Colonic mucosa (tissue), 4 donors: Measurements from ENCODE around the gene CFAP45. TPM values are rescaled to one million over a fixed set of nuclear protein-coding genes. Genes with fewer than 3 reads are reported as not detected.

Experiments used
- DNase-seq: peaks from one replicate; pipeline ENCODE4 v3.0.0-alpha.2; 2020
- H3K27ac ChIP-seq: fragments of 200-600 bp; one replicate; pipeline ENCODE4 v1.8.0; 2021
- H3K27me3 ChIP-seq: fragments of 200-600 bp; one replicate; pipeline ENCODE4 v1.8.0; 2021
- H3K36me3 ChIP-seq: fragments of 200-600 bp; one replicate; pipeline ENCODE4 v1.8.0; 2021
- H3K4me1 ChIP-seq: fragments of 200-600 bp; one replicate; pipeline ENCODE4 v1.8.0; 2021; ENCODE audit warnings: mild to moderate bottlenecking
- H3K4me3 ChIP-seq: fragments of 200-600 bp; one replicate; pipeline ENCODE4 v1.8.0; 2021
- H3K9ac ChIP-seq, 2 donors: one replicate each; pipeline ENCODE4 v1.7.0; 2013; ENCODE audit warnings: control low read depth in 2 of 2, low read depth in 2 of 2, low read length in 2 of 2
- H3K9me3 ChIP-seq: fragments of 200-600 bp; one replicate; pipeline ENCODE4 v1.8.0; 2021
- CTCF ChIP-seq: fragments of 200-600 bp; IDR thresholded peaks from one replicate; pipeline ENCODE4 v1.8.0; 2022; ENCODE audit warnings: antibody characterized with exemption, mild to moderate bottlenecking
- intact Hi-C: fragments of 100-400 bp; cut with DNase I; formaldehyde crosslinking; loops from one replicate; pipeline ENCODE4 v1.14.1; 2022
- total RNA-seq, 2 donors: library from RNA; stranded (reverse); fragmentation: NEBNext Ultra II Directional in 1 of 2; extraction: Animal tissue kit (Norgen Biotek cat#: 25700) in 1 of 2; gene quantifications; one replicate each; pipeline ENCODE4 v1.2.1, GENCODE V29; 2021
- donor health status: healthy.
- donor health status: DM: no; HTN: no; CAD: no.
- donor health status: DM: no; HTN: no; CAD: no.

Gene CFAP45
- total RNA-seq, 2 donors from 2014 or later = 0.30 TPM; not detected in 1

DNA sequence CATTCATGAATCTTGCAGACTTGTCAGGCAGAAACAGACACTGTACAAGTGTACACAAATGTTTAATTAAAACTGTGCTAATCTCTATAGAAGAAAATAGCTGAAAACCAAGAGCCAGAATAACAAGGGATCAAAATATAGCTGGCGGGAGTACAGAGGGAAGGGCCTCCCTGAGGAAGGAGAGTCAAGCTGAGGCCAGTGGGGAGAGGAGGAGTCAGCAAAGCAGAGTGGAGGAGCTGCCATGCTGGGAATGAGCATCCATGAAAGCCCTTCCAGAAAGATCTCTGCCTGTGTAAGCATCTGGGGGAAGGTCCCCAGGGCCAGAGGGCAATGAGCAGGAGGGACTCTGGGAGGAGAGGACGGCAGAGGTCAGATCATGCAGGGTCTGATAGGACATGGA lies 58.2 kb downstream of the CFAP45 start:
- Histone ChIP-seq H3K27ac (no peak overlapping the region), H3K9ac (no peak overlapping the region), H3K4me1 (no peaks in the 10 kb centered on the region), H3K9me3 (no peaks in the 10 kb centered on the region), H3K36me3 (no peaks in the 10 kb centered on the region), H3K4me3 (no peak overlapping the region), H3K27me3 (no peaks in the 10 kb centered on the region)
- no peak for TF ChIP-seq CTCF
- intact Hi-C loops = no loop called here
- no peak for DNase-seq

GRCh38 chr1:159839116-159839849 lies 60.7 kb downstream of the CFAP45 start:
- H3K4me1 ChIP-seq = no peaks in the 10 kb centered on the region
- no peak for TF ChIP-seq CTCF
- H3K9me3 ChIP-seq = no peaks in the 10 kb centered on the region
- no peaks in the 10 kb centered on the region for H3K36me3 ChIP-seq
- no peaks in the 10 kb centered on the region for H3K27me3 ChIP-seq
- no peak overlapping the region for H3K27ac ChIP-seq
- no peak overlapping the region for H3K9ac ChIP-seq
- DNase-seq = no peak
- H3K4me3 ChIP-seq = no peak overlapping the region
- intact Hi-C loops = no loop called here

DNA sequence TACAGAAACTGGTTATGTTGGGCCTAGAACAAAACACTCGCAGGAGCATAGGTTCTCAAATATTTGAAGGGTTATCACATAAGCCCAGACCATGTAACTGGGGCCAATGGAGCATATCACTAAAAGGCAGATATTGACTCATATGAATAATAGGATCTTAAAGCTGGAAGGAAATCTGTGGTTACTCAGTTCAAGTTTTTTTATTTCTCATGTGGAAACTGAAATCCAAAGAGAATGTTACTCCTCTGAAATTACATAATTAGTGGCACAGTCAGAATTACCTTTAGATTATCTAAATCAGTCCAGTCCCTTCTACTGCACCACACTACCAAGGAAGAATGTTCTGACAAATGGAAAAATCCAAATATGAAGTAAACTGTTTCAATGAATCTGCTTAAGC lies 61.2 kb downstream of the CFAP45 start:
- Histone ChIP-seq H3K4me1 (no peaks in the 10 kb centered on the region), H3K9me3 (no peaks in the 10 kb centered on the region), H3K27ac (no peak overlapping the region), H3K36me3 (no peaks in the 10 kb centered on the region), H3K9ac (no peak overlapping the region), H3K27me3 (no peaks in the 10 kb centered on the region), H3K4me3 (no peak overlapping the region)
- DNase-seq = no peak
- intact Hi-C loops = no loop called here
- TF ChIP-seq CTCF = no peak

- intact Hi-C loops = no loop called here
Observed at GRCh38 chr1:159835862-159836525, 64.0 kb downstream of the CFAP45 start.

DNA sequence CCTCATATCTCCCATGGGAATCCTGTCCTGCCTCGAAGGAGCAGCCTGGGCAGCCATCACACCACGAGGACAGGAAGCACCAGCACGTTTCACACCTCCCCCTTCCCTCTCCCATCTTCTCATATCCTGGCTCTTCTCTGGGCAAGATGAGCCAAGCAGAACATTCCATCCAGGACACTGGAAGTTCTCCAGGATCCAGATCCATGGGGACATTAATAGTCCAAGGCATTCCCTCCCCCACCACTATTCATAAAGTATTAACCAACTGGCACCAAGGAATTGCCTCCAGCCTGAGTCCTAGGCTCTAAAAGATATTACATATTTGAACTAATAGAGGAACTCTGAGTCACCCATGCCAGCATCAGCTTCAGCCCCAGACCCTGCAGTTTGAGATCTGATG lies 64.6 kb downstream of the CFAP45 start:
- no peaks in the 10 kb centered on the region for H3K4me1 ChIP-seq
- DNase-seq = no peak
- no peaks in the 10 kb centered on the region for H3K36me3 ChIP-seq
- TF ChIP-seq CTCF = no peak
- no peak overlapping the region for H3K4me3 ChIP-seq
- no peaks in the 10 kb centered on the region for H3K27me3 ChIP-seq
- no peaks in the 10 kb centered on the region for H3K9me3 ChIP-seq
- intact Hi-C loops = no loop called here
- H3K9ac ChIP-seq = no peak overlapping the region
- no peak overlapping the region for H3K27ac ChIP-seq

More at GRCh38 chr1:159835862-159836525, 64.0 kb downstream of the CFAP45 start:
- Histone ChIP-seq H3K4me3 (no peak overlapping the region), H3K9ac (no peak overlapping the region), H3K36me3 (no peaks in the 10 kb centered on the region), H3K27ac (no peak overlapping the region), H3K9me3 (no peaks in the 10 kb centered on the region), H3K27me3 (no peaks in the 10 kb centered on the region), H3K4me1 (no peaks in the 10 kb centered on the region)
- no peak for DNase-seq
- TF ChIP-seq CTCF = no peak
